HepG2 (cell line): ENCODE results near the gene ANKRD40. TPM values are rescaled to one million over a fixed set of nuclear protein-coding genes. Genes with fewer than 3 reads are reported as not detected.

ENCODE experiments used
- HBP1 ChIP-seq: IDR thresholded peaks from 2 replicates; pipeline ENCODE4 v1.6.1; 2016; ENCODE audit warnings: low read depth, control low read depth
- HOMEZ ChIP-seq: IDR thresholded peaks from 2 replicates; pipeline ENCODE4 v1.6.1; 2016; ENCODE audit warnings: low read depth
- LCORL ChIP-seq, 2 experiments: fragments of 450-650 bp in 1 of 2; sonication (generic) in 1 of 2; formaldehyde crosslinking in 1 of 2; IDR thresholded peaks; 2 replicates each; pipeline versions ENCODE4 v1.5.0 to v1.6.1; 2017 to 2020; ENCODE audit warnings: antibody characterized with exemption in 1 of 2, missing genetic modification reagents in 1 of 2
- MTA1 ChIP-seq: sonication (generic); formaldehyde crosslinking; IDR thresholded peaks from 2 replicates; pipeline ENCODE4 v1.4.0; 2020; ENCODE audit warnings: missing genetic modification reagents, mild to moderate bottlenecking, borderline replicate concordance
- NCOA1 ChIP-seq: sonication (generic); formaldehyde crosslinking; IDR thresholded peaks from 2 replicates; pipeline ENCODE4 v1.9.0; 2021; ENCODE audit warnings: missing genetic modification reagents
- NFKB2 ChIP-seq: sonication (generic); formaldehyde crosslinking; IDR thresholded peaks from 2 replicates; pipeline ENCODE4 v1.4.0; 2020; ENCODE audit warnings: missing genetic modification reagents, borderline replicate concordance
- PRDM10 ChIP-seq: sonication (generic); formaldehyde crosslinking; IDR thresholded peaks from 2 replicates; pipeline ENCODE4 v1.4.0; 2020; ENCODE audit warnings: low read depth, missing genetic modification reagents
- RXRA ChIP-seq: sonication (generic); formaldehyde crosslinking; IDR thresholded peaks from 2 replicates; pipeline ENCODE4 v1.5.1; 2020; ENCODE audit warnings: missing genetic modification reagents
- SP1 ChIP-seq, 2 experiments: fragments of 450-650 bp in 1 of 2; sonication (generic) in 1 of 2; formaldehyde crosslinking in 1 of 2; IDR thresholded peaks; 2 replicates each; pipeline versions ENCODE4 v1.4.0 to v1.6.1; 2016 to 2020; ENCODE audit warnings: missing genetic modification reagents in 1 of 2
- THAP9 ChIP-seq: sonication (generic); formaldehyde crosslinking; IDR thresholded peaks from 2 replicates; pipeline ENCODE4; 2020; ENCODE audit warnings: missing genetic modification reagents, mild to moderate bottlenecking, borderline replicate concordance
- U2AF2 ChIP-seq: fragments of 200-400 bp; formaldehyde crosslinking; IDR thresholded peaks from 2 replicates; pipeline ENCODE4 v1.6.1; 2017; ENCODE audit warnings: low read depth, mild to moderate bottlenecking, low read length
- ZNF383 ChIP-seq: sonication (generic); formaldehyde crosslinking; IDR thresholded peaks from 2 replicates; pipeline ENCODE4 v1.4.0; 2020; ENCODE audit warnings: missing genetic modification reagents, mild to moderate bottlenecking, borderline replicate concordance
- ZNF83 ChIP-seq: sonication (generic); formaldehyde crosslinking; IDR thresholded peaks from 2 replicates; pipeline ENCODE4 v1.4.0; 2020; ENCODE audit warnings: missing genetic modification reagents, mild to moderate bottlenecking, borderline replicate concordance
- polyA plus RNA-seq, 8 experiments: library from polyadenylated mRNA; depleted of rRNA in 3 of 8; stranded (reverse) in 7 of 8; unstranded in 1 of 8; fragments of >200 nt; fragmentation: Illumina TruSeq in 4 of 8; extraction: Trizol in 4 of 8; gene quantifications; 2 replicates each; pipeline versions ENCODE4 v1.2.1 to v1.2.3, GENCODE V29; 2011 to 2016; ENCODE audit warnings: low read depth in 4 of 8, missing spikeins in 1 of 8, mixed read lengths in 1 of 8; ENCODE audit not compliant: insufficient read depth in 1 of 8
- total RNA-seq, 5 experiments: library from RNA; depleted of rRNA; stranded (reverse); fragments of >200 nt; fragmentation: Illumina TruSeq; extraction: Trizol; gene quantifications; 2 replicates each; pipeline ENCODE4 v1.2.3, GENCODE V29; 2016; ENCODE audit warnings: low read depth in 1 of 5

Gene ANKRD40
- total and polyA plus RNA-seq, 2 of the 13 experiments (the other 11 are each of a cell fraction or from before 2014, with no cell fraction given), result 35.0 to 46.4 TPM

GRCh38 chr17:50683434-50684287, 24.1 kb downstream of the ANKRD40 start (continued):
- TF ChIP-seq THAP9 (no peak), MTA1 (CRISPR knock-in tag) (peak; percentile 39; the same call in 1 of the 2 replicates), PRDM10 (CRISPR knock-in tag) (0 out of 2 replicates have a peak, but pooled peaks have one; percentile 37), SP1 (IDR thresholded peaks at IDR 0.05) (no peak), SP1 (CRISPR knock-in tag; IDR thresholded peaks at IDR 0.05) (no peak; the same call in 1 of the 2 replicates), HOMEZ (no peak), NFKB2 (CRISPR knock-in tag) (peak; percentile 75; the same call in 1 of the 2 replicates), ZNF83 (CRISPR knock-in tag) (no peak), U2AF2 (no peak), HBP1 (CRISPR knock-in tag) (no peak), LCORL (IDR thresholded peaks at IDR 0.05) (no peak), LCORL (CRISPR knock-in tag; IDR thresholded peaks at IDR 0.05) (no peak), RXRA (CRISPR knock-in tag) (0 out of 2 replicates have a peak, but pooled peaks have one; percentile 22), NCOA1 (CRISPR knock-in tag) (0 out of 2 replicates have a peak, but pooled peaks have one; percentile 35), ZNF383 (CRISPR knock-in tag) (no peak)
